Measurements from ENCODE around the gene MGAM2. TPM values are rescaled to one million over a fixed set of nuclear protein-coding genes. Genes with fewer than 3 reads are reported as not detected.
"Not testable (repeated sequence)": the region's sequence is repeated elsewhere in the genome, so short reads cannot be mapped to it uniquely, and the experiment has no call there.

MGAM2 gene
- not detected for total RNA-seq

- Mint-ChIP-seq H3K9me3 (no peaks in the 10 kb centered on the region), H3K36me3 (no peaks in the 10 kb centered on the region), H3K4me3 (no peak within 1 kb of the TSS), H3K27ac (no peak within 1 kb of the TSS), H3K27me3 (peaks cover 19 to 26% of the 10 kb centered on the region in 2 donors), H3K4me1 (ENCODE audit: low read depth in 2 of 2) (no peaks in the 10 kb centered on the region)
- no peak for ATAC-seq
- DNase-seq (ENCODE audit: low spot score), result no peak
These were observed at the start of gene MGAM2 for GRCh38 chr7:142111499-142111898. Gene MGAM2, plus strand, starts transcription at chr7:142111718. Its CDS starts 5,156 bp downstream, at chr7:142116874.

GRCh38 chr7:142063551-142064442 lies 47.7 kb upstream of the MGAM2 start:
- DNase-seq (ENCODE audit: low spot score), result no peak
- Mint-ChIP-seq H3K27ac (no peak overlapping the region), H3K27me3 (no peaks in the 10 kb centered on the region), H3K9me3 (no peaks in the 10 kb centered on the region), H3K36me3 (no peaks in the 10 kb centered on the region), H3K4me1 (ENCODE audit: low read depth in 2 of 2) (no peaks in the 10 kb centered on the region), H3K4me3 (no peak overlapping the region)
- ATAC-seq, result no peak

GRCh38 chr7:142066536-142066935 lies 45.0 kb upstream of the MGAM2 start:
- Mint-ChIP-seq H3K27ac (no peak overlapping the region), H3K4me1 (ENCODE audit: low read depth in 2 of 2) (no peaks in the 10 kb centered on the region), H3K27me3 (no peaks in the 10 kb centered on the region), H3K4me3 (no peak overlapping the region), H3K9me3 (no peaks in the 10 kb centered on the region), H3K36me3 (peaks cover 2% of the 10 kb centered on the region)
- no peak for ATAC-seq
- DNase-seq (ENCODE audit: low spot score), result no peak

- no peaks in the 10 kb centered on the region for H3K9me3 Mint-ChIP-seq
- H3K4me3 Mint-ChIP-seq, result no peak overlapping the region
- ATAC-seq (no peak), DNase-seq (ENCODE audit: low spot score) (no peak)
- H3K27ac Mint-ChIP-seq, result no peak overlapping the region
- H3K36me3 Mint-ChIP-seq, result no peaks in the 10 kb centered on the region
- H3K27me3 Mint-ChIP-seq, result peaks cover 0 to 6% of the 10 kb centered on the region in 2 donors
- H3K4me1 Mint-ChIP-seq (ENCODE audit: low read depth in 2 of 2), result no peaks in the 10 kb centered on the region
These were observed 33.8 kb upstream of the MGAM2 start for GRCh38 chr7:142077762-142078161.

GRCh38 chr7:142083605-142084004 lies 27.9 kb upstream of the MGAM2 start:
- Mint-ChIP-seq H3K4me3 (no peak overlapping the region), H3K9me3 (peaks cover 5% of the 10 kb centered on the region), H3K36me3 (no peaks in the 10 kb centered on the region), H3K27ac (no peak overlapping the region), H3K4me1 (ENCODE audit: low read depth in 2 of 2) (peaks cover 5 to 6% of the 10 kb centered on the region in 2 donors), H3K27me3 (peaks cover 0 to 6% of the 10 kb centered on the region in 2 donors)
- no peak for DNase-seq (ENCODE audit: low spot score)
- ATAC-seq, result no peak

- peaks cover 5% of the 10 kb centered on the region for H3K9me3 Mint-ChIP-seq
- no peak overlapping the region for H3K27ac Mint-ChIP-seq
- no peaks in the 10 kb centered on the region for H3K36me3 Mint-ChIP-seq
- peaks cover 5 to 6% of the 10 kb centered on the region in 2 donors for H3K4me1 Mint-ChIP-seq (ENCODE audit: low read depth in 2 of 2)
- no peak for ATAC-seq
- no peak for DNase-seq (ENCODE audit: low spot score)
- H3K27me3 Mint-ChIP-seq, result peaks cover 0 to 6% of the 10 kb centered on the region in 2 donors
- H3K4me3 Mint-ChIP-seq, result no peak overlapping the region
These were observed 26.1 kb upstream of the MGAM2 start for GRCh38 chr7:142085428-142085827.

- Mint-ChIP-seq H3K36me3 (no peaks in the 10 kb centered on the region), H3K4me1 (ENCODE audit: low read depth in 2 of 2) (peaks cover 5 to 6% of the 10 kb centered on the region in 2 donors), H3K9me3 (peaks cover 5% of the 10 kb centered on the region), H3K27me3 (no peaks in the 10 kb centered on the region), H3K4me3 (no peak overlapping the region), H3K27ac (no peak overlapping the region)
- ATAC-seq (no peak), DNase-seq (ENCODE audit: low spot score) (no peak)
These were observed 23.4 kb upstream of the MGAM2 start for GRCh38 chr7:142088022-142088714.

GRCh38 chr7:142089035-142089434 lies 22.5 kb upstream of the MGAM2 start:
- H3K9me3 Mint-ChIP-seq, result no peaks in the 10 kb centered on the region
- ATAC-seq, result no peak
- no peak overlapping the region for H3K4me3 Mint-ChIP-seq
- H3K27me3 Mint-ChIP-seq, result no peaks in the 10 kb centered on the region
- no peaks in the 10 kb centered on the region for H3K4me1 Mint-ChIP-seq (ENCODE audit: low read depth in 2 of 2)
- no peaks in the 10 kb centered on the region for H3K36me3 Mint-ChIP-seq
- no peak for DNase-seq (ENCODE audit: low spot score)
- H3K27ac Mint-ChIP-seq, result no peak overlapping the region

- DNase-seq (ENCODE audit: low spot score) (no peak), ATAC-seq (no peak)
- Mint-ChIP-seq H3K36me3 (no peaks in the 10 kb centered on the region), H3K4me3 (no peak overlapping the region), H3K27me3 (no peaks in the 10 kb centered on the region), H3K4me1 (ENCODE audit: low read depth in 2 of 2) (no peaks in the 10 kb centered on the region), H3K9me3 (no peaks in the 10 kb centered on the region), H3K27ac (no peak overlapping the region)
These were observed 19.6 kb upstream of the MGAM2 start for GRCh38 chr7:142091961-142092360.

- Mint-ChIP-seq H3K36me3 (no peaks in the 10 kb centered on the region), H3K27ac (no peak overlapping the region), H3K4me1 (ENCODE audit: low read depth in 2 of 2) (peaks cover 15 to 16% of the 10 kb centered on the region in 2 donors), H3K27me3 (no peaks in the 10 kb centered on the region), H3K9me3 (no peaks in the 10 kb centered on the region), H3K4me3 (no peak overlapping the region)
- ATAC-seq (no peak), DNase-seq (ENCODE audit: low spot score) (no peak)
These were observed 16.7 kb upstream of the MGAM2 start for GRCh38 chr7:142094861-142095260.

- DNase-seq (ENCODE audit: low spot score), result no peak
- Mint-ChIP-seq H3K27me3 (no peaks in the 10 kb centered on the region), H3K4me1 (ENCODE audit: low read depth in 2 of 2) (peaks cover 21 to 23% of the 10 kb centered on the region in 2 donors), H3K4me3 (no peak overlapping the region), H3K27ac (no peak overlapping the region), H3K36me3 (no peaks in the 10 kb centered on the region), H3K9me3 (no peaks in the 10 kb centered on the region)
- peak in 1 of 2 donors; percentile 57 for ATAC-seq
These were observed 13.9 kb upstream of the MGAM2 start for GRCh38 chr7:142097571-142097970.

- no peak for DNase-seq (ENCODE audit: low spot score)
- ATAC-seq, result no peak
- Mint-ChIP-seq H3K27me3 (no peaks in the 10 kb centered on the region), H3K4me1 (ENCODE audit: low read depth in 2 of 2) (peaks cover 21 to 23% of the 10 kb centered on the region in 2 donors), H3K27ac (peak overlapping the region in 1 of 2 donors; percentile 38), H3K4me3 (peak overlapping the region; percentile 39), H3K36me3 (no peaks in the 10 kb centered on the region), H3K9me3 (no peaks in the 10 kb centered on the region)
These were observed 13.5 kb upstream of the MGAM2 start for GRCh38 chr7:142098004-142098403.

- DNase-seq (ENCODE audit: low spot score); H3K9me3 Mint-ChIP-seq; H3K27ac Mint-ChIP-seq; H3K36me3 Mint-ChIP-seq; H3K4me3 Mint-ChIP-seq; H3K27me3 Mint-ChIP-seq: not testable (repeated sequence)
- peaks cover 23 to 24% of the 10 kb centered on the region in 2 donors for H3K4me1 Mint-ChIP-seq (ENCODE audit: low read depth in 2 of 2)
- ATAC-seq, result peak in 1 of 2 donors; percentile 37
These were observed 12.2 kb upstream of the MGAM2 start for GRCh38 chr7:142099347-142099746.

- no peak for DNase-seq (ENCODE audit: low spot score)
- ATAC-seq, result no peak
- peaks cover 31 to 32% of the 10 kb centered on the region in 2 donors for H3K4me1 Mint-ChIP-seq (ENCODE audit: low read depth in 2 of 2)
- H3K36me3 Mint-ChIP-seq, result no peaks in the 10 kb centered on the region
- no peaks in the 10 kb centered on the region for H3K9me3 Mint-ChIP-seq
- no peaks in the 10 kb centered on the region for H3K27me3 Mint-ChIP-seq
- H3K27ac Mint-ChIP-seq, result no peak overlapping the region
- H3K4me3 Mint-ChIP-seq, result no peak overlapping the region
These were observed 10.9 kb upstream of the MGAM2 start for GRCh38 chr7:142100634-142101033.
